ENCODE data around the gene PCDHGC3.

Gene PCDHGC3

GRCh38 chr5:141506381-141507155, 30.8 kb downstream of the PCDHGC3 start:
- TF ChIP-seq CTCF (IDR thresholded peaks at IDR 0.05; ENCODE audit: low read depth, low read length, missing control alignments), result no peak
- no peak overlapping the region for H3K4me3 ChIP-seq (ENCODE audit: low read depth, low read length)
- DNase-seq (ENCODE audit: low read depth), result no peak
- in situ Hi-C loops (cut with HindIII; ENCODE audit: low sequenced_read_pairs), result no loop called here

GRCh38 chr5:141507387-141508091, 31.8 kb downstream of the PCDHGC3 start:
- no peak overlapping the region for H3K4me3 ChIP-seq (ENCODE audit: low read depth, low read length)
- no peak for TF ChIP-seq CTCF (IDR thresholded peaks at IDR 0.05; ENCODE audit: low read depth, low read length, missing control alignments)
- DNase-seq (ENCODE audit: low read depth), result peak; percentile 76
- in situ Hi-C loops (cut with HindIII; ENCODE audit: low sequenced_read_pairs), result no loop called here

GRCh38 chr5:141508440-141508797, 32.7 kb downstream of the PCDHGC3 start:
- in situ Hi-C loops (cut with HindIII; ENCODE audit: low sequenced_read_pairs), result no loop called here
- no peak for DNase-seq (ENCODE audit: low read depth)
- H3K4me3 ChIP-seq (ENCODE audit: low read depth, low read length), result no peak overlapping the region
- no peak for TF ChIP-seq CTCF (IDR thresholded peaks at IDR 0.05; ENCODE audit: low read depth, low read length, missing control alignments)

GRCh38 chr5:141508798-141509611, 33.2 kb downstream of the PCDHGC3 start:
- in situ Hi-C loops (cut with HindIII; ENCODE audit: low sequenced_read_pairs), result no loop called here
- TF ChIP-seq CTCF (IDR thresholded peaks at IDR 0.05; ENCODE audit: low read depth, low read length, missing control alignments), result no peak
- DNase-seq (ENCODE audit: low read depth), result peak; percentile 81
- no peak overlapping the region for H3K4me3 ChIP-seq (ENCODE audit: low read depth, low read length)

- H3K4me3 ChIP-seq (ENCODE audit: low read depth, low read length), result no peak overlapping the region
- no peak for DNase-seq (ENCODE audit: low read depth)
- TF ChIP-seq CTCF (IDR thresholded peaks at IDR 0.05; ENCODE audit: low read depth, low read length, missing control alignments), result no peak
- in situ Hi-C loops (cut with HindIII; ENCODE audit: low sequenced_read_pairs), result no loop called here
Measured at GRCh38 chr5:141510160-141510559, 34.4 kb downstream of the PCDHGC3 start.

GRCh38 chr5:141510850-141511601, 35.3 kb downstream of the PCDHGC3 start:
- in situ Hi-C loops (cut with HindIII; ENCODE audit: low sequenced_read_pairs), result no loop called here

More at GRCh38 chr5:141510850-141511601, 35.3 kb downstream of the PCDHGC3 start:
- DNase-seq (ENCODE audit: low read depth), result no peak
- no peak for TF ChIP-seq CTCF (IDR thresholded peaks at IDR 0.05; ENCODE audit: low read depth, low read length, missing control alignments)
- H3K4me3 ChIP-seq (ENCODE audit: low read depth, low read length), result no peak overlapping the region

Measured in astrocyte of the cerebellum (primary cell).